ENCODE data around the gene INSR.

Gene INSR

DNA sequence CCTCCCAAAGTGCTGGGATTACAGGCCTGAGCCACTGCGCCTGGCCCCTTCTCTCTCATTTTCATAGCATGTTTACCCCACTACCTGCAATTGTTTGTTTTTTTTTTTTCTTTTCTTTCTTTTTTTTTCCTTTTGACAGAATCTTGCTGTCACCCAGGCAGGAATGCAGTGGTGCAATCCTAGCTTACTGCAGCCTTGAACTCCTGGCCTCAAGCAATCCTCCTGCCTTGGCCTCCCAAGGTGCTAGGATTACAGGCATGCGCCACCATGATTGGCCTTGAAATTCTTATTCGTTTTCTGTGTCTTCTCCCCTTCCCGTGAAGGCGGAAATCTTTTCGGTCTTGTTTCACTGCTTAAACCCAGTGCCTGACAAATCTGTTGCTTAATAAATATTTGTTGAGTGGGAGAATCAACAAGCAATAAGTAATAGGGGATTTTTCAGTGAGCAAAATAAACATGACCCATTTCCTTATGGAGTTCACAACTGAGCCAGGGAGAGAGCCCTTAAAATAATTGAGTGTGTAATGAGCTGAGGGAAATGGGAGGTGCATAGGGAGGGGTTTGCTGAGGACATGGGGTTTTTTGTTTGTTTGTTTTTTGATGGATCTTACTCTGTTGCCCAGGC lies 1.8 kb upstream of the INSR start:
- DNase-seq (ENCODE audit: low spot score) = no peak

DNA sequence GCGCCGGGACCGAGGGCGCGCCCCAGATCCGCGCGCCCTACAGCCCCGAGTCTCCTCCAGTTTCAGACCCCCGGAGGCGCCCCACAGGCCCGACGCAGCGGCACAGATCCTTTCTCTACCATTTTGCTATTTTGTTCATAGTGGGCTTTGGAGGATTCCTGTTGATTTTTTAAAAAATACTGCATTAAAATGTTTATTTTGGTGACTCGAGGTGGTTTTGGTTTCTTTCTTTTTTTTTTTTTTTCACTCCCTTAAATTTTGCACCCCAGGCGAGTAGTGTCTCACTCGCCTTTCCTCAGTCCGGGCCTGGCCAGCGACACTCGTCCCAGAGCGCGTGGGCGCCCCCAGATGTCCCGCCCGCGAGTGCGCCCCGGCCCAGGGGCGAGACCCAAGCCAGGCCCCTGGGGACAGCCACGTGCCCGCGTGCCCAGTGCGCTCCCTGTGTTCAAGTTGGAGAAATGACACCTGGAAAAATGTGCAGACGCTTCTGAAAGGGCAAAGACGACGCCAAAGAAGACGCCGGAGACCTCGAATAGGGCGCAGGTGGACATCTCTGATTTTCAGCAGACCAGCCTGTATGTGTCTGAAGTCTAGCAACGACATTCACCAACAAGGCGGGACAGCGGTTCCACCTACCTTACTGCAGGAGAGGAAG lies 471 bp upstream of the INSR start:
- peak; percentile 77 for DNase-seq (ENCODE audit: low spot score)

DNA sequence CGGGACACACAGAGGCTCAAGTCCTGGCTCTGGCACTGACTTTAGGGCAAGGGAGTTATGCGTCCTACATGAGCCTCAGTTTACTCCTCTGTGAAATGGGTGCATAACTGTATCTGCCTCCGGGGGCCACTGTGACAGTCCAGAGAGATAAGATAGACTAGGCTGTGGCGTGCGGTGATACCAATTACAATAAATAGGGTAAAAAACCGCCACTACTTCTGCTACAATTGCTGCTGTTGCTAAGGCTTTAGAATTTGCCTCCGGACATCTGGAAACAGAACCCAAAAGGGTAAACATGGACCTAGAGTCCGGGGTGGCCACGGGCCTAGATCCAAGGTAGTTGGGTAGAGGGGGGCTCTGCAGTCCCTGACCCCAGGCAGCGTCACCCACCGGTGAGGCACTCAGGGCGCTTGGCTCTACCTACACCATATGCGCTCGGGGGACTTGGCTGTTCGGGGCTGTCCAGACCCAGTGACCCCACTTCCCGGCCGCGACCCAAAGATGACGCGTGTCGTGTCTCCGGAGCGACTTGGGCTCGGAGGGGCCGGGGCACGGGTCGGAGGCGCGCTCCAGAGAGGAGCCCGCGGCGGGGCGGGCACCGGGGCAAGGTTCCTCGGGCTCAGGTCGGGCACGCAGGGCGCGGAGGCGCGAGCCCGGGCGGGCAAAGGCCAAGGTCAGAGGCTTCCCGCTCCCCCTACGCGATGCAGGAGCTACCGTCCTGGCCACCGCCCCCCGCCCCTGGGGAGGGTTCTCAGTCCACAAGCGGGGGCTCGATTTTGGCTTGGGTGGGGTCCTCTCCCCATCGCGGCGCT lies 1.1 kb downstream of the INSR start:
- DNase-seq (ENCODE audit: low spot score) = peak; percentile 38

DNA sequence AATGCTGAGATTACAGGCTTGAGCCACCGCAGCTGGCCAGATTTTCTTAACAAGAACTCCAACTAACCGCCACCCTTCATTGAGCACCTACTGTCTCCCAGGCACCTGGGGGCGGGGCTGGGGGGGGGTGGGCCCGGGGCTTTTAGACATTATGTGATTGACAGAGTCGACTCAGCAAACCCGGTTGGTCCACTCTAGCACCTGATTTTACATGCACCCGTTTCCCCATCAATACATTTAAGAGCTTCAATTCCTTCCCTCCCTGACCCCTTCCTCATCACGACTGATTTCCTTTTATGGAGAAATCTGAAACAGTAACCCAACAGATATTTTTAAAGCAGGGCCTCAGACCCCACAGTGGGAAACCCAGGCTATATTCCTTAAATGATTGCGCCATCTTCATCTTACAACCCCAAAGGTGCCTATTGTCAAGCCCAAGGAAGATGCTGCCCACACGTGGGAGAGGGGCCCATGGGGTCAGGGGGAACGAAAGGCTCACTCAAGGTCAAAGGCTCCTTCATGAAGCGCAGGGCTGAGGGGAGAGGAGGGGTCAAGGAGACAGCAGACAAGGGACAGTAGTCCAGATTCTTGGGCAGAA lies 1.8 kb downstream of the INSR start:
- no peak for DNase-seq (ENCODE audit: low spot score)

DNA sequence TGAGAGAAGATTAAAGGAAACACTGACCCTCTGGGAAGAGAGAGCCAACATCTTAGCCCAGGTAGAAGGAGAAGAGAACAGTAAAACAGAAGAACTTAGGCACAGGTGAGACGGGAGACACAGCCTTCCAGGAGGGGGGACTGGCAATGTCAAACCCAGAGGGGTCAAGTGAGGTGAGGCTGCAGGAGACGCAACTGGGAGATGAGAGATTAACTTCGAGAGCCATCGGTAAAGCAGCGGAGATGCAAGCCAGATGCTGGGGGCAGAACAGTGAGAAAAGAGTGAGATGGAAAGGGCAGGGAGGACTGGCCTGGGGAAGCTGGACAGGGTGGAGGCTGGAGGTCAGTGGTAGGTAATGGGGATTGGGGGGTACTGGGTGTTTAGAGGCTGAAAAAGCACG lies 5.2 kb downstream of the INSR start:
- no peak for DNase-seq (ENCODE audit: low spot score)

DNA sequence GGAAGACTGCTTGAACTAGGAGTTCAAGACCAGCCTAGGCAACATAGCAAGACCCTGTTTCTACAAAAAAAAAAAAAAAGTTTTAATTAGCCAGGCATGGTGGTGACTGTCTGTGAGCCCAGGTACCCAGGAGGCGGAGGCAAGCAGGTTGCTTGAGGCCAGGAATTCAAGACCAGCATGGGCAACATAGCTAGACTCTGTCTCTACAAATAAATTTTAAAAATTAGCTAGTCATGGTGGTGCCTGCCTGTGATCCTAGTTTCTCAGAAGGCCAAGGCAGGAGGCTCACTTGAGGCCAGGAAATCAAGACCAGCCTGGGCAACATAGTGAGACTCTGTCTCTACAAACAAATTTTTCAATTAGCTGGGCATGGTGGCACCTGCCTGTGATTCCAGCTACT lies 6.1 kb downstream of the INSR start:
- DNase-seq (ENCODE audit: low spot score) = no peak

DNA sequence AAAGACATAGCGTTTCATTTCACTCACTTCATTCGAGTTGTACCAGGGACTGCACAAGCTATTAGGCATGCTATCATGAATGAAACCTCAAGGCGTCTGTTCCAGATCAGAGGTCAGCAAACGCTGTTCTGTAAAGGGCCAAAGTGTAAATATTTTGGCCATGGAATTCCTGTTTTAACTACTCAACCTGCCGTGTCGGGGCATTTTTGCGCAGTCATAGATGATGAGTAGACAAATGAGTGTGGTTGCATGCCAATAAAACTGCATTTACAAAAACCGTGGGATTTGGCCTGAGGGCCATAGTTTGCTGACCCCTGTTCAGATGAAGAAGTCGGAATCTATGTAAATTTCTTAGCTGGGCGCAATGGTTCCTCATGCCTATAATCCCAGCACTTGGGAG lies 6.5 kb downstream of the INSR start:
- no peak for DNase-seq (ENCODE audit: low spot score)

DNA sequence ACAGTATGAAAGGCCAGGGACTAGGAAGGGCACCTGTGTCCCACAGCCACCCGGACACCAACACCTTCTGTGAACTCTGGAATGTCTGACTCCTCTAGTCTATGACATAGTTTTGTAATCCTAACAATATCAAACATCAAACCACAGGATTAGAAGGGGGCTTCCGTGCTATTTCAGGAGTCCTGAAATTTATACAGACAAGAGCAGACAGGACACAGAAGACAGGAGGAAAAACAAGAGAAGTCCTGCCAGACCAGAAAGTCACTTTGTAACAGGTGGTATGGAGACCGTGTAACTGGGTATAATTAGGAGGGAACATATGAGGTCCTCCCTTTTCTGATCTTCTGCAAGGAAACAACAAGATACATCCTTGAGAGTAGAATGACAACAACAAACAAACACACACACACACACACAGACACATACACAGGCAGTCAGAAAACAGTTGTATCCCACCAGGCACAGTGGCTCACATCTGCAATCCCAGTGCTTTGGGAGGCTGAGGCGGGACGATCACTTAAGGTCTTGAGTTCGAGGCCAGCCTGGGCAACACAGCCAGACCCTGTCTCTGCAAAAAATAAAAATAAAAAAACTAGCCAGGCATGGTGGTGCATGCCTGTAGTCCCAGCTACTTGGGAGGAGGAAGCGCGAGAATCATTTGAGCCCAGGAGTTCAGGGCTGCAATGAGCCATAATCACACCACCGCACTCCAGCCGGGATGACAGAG lies 13.1 kb downstream of the INSR start:
- DNase-seq (ENCODE audit: low spot score) = no peak

DNA sequence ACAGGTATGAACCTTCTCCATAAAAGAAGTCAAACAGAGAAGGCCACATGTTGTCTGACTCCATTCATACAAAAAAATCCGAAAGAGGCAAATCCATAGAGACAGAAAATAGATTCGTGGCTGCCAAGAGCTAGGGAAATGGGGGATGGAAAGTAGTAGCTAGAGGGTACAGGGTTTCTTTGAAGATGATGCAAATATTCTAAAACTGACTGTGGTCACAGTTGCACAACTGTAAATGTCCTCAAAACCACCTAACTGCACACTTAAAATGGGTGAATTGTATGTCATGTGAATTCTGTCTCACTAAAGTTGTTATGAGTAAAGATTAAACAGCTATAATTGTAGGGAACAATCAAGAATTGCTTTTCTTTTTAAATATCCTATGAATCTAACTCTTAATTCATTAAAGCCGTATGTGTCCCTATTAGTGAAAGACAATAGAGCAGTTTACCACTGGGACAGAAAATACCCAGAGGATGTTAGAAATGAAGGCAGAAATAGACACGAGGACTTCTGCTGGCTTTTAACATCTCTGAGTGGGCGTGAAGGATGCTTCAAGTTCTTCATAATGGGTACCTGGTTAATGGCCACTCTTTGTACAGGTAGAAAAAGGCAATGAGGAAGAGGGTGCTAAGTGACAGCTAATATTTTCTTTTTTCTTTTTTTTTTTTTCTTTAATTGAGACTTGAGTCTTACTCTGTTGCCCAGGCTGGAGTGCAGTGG lies 21.2 kb downstream of the INSR start:
- no peak for DNase-seq (ENCODE audit: low spot score)

DNA sequence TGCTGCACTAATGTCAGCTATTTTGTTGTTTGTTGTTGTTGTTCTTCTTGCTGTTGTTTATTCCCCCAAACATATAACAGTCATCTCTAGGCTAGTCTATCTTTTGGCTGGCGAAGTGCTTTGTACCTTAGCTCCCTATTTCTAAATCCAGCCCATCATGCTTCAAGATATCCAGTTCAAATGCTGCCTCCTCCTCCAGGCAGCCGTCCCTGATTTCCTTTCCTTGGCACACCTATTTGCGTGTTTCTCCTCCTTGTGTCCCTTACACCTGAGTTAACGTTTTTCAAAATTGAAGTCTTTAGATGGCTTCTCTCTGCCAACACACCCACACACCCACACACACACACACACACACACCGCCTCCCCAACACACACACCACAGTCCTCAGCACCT lies 25.5 kb downstream of the INSR start:
- DNase-seq (ENCODE audit: low spot score) = no peak

DNA sequence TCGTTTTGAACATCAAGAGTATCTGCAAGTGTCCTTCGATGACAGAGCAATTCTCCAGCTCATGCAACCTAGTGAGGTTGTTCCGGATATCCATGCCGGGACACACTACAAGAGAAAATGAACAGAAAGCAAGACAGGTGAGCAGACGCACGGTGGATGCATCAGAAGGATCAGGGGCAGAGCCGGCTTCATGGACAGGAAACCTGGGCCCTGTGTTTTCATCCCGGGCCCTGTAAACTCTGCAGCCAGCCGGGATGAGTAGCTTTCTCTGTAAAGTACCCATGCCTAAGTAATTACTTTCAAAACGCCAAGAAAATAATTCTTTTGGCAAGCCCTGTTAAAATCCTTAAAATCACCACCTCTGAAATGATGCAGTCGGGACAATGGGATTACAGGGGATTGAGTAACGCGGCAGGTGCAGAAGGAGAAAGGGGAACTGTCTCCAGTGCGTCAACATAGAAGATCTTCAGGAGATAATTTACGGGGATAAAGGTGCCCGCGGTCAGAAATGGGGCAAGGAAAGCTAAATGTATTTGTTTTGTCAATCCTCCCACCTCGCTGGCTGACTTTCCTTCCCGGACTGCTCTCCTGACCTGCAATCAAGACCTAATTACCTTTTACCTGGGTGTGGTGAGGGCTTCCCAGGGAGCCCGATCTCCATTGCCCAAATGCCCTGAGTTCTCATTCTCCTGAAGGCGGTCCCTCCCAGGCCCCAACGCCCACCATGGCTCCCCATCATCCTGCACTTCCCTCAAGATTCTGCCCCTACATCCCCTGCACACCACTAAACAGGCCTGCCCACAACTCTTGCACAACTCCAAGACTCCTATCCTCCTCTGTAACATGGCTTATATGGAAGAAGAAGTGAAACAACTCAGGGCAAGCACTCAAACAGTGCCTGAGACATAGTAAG lies 26.2 kb downstream of the INSR start:
- no peak for DNase-seq (ENCODE audit: low spot score)

DNA sequence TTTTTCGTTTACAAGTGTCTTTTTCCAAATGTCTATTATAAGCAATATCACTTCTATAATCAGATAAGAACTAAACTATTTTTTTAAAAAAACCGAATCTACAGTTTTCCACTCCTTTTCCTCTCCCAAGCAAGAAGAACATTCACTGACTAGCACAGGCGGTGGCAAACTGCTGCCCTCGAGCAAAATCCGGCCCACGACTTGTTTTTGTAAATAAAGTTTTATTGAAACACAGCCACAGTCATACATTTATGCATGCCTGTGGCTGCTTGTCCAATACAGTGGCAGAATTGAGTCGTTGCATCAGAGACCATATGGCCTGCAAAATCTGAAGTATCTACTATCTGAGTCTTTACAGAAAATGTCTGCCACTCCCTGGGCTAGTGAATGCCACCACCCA lies 27.4 kb downstream of the INSR start:
- DNase-seq (ENCODE audit: low spot score) = peak; percentile 9

DNA sequence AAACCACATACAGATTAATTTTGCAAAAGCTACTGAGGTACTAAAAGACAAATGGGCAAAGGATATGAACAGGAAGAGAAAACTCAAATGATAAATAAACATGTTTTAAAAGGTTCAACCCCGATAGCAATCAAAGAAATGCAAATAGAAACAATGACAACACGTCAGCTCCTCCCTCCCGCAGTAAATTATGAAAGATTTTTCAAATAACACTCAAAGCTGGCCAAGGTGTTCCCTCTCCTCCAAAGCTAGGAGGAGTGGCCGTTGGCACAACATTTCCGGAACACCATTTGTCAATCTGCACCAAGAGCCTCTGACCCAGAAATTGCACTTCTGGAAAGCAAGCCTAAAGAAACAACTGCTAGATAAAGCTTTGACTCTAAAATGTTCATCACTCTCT lies 28.3 kb downstream of the INSR start:
- no peak for DNase-seq (ENCODE audit: low spot score)

DNA sequence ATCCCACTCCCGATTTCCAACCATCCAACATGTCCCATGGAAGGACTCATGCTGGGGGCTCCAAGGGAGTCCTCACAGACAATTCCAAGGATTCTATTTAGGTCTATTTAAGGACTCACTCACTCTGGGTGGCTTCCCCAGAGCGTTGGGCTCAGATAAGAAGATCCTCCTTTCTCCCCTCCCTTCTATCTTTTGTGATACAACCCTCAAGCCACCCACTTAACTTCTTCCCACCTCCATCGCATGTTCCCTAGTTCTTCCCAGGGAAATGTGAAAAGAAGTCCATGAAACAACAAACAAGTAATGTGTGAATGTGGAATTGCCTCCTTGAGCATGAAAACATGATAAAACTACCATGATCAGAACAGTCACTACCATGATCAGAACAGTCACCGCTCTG lies 29.4 kb downstream of the INSR start:
- DNase-seq (ENCODE audit: low spot score) = no peak

DNA sequence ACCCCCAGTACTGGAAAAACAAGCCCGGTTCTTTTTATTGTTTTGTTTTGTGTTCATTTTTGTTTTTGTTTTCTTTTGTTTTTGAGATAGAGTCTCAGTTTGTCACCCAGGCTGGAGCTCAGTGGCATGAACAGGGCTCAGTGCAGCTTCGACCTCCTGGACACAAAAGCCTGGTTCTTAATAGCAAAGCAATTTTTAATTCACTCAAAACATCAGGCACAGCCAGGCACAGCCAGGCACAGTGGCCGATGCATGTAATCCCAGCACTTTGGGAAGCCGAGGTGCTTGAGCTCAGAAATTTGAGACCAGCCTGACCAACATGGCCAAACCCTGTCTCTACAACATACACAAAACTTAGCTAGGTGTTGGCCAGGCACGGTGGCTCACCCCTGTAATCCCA lies 30.7 kb downstream of the INSR start:
- DNase-seq (ENCODE audit: low spot score) = no peak

DNA sequence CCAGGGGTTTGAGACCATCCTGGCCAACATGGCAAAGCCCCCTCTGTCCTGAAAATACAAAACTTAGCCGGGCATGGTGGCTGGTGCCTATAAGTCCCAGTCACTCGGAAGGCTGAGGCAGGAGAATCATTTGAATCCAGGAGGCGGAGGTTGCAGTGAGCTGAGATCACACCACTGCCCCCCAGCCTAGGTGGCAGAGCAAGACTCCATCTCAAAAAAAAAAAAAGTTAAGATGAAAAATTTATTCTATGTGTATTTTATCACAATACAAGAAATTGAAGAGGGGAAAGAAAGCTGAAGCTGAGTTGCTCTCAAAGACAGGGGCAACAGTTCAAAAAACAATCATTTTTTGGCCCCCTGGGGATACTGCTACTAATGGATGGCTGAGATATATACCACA lies 31.1 kb downstream of the INSR start:
- no peak for DNase-seq (ENCODE audit: low spot score)

DNA sequence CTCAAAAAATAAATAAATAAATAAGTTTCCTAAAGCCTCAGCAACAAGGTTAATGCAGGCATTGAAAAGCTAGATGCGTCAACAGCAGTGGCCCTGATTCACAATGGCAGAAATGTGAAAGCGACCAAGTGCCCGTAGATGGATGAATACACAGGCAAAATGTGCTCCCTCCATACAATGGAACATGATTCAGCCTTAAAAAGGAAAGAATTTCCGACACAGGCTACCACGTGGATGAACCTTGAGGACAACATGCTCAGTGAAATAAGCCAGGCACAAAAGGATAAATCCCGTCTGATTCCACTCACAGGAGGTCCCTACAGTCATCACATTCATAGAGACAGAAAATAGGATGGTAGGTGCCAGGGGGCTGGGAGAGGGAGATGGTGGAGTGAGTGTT lies 31.7 kb downstream of the INSR start:
- DNase-seq (ENCODE audit: low spot score) = no peak

DNA sequence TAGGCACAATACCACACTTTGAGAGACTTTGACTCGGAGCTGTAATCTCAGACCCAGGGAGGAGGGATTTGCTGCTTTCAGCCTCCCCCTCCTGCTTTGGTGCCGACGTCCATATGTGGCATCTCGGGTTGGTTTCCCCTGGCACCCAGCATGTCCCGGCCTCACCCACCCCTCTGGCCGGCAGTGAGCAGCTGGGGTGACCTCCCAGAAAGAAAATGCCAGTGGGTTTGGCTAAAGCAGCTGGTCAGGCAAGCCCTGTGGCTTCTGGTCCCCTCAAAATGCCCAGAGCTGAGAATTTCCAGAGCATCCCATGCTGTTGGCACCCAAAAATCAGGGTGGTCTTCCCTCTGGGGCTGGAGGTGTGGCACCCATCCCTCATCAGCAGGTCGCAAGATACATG lies 34.1 kb downstream of the INSR start:
- DNase-seq (ENCODE audit: low spot score) = no peak

DNA sequence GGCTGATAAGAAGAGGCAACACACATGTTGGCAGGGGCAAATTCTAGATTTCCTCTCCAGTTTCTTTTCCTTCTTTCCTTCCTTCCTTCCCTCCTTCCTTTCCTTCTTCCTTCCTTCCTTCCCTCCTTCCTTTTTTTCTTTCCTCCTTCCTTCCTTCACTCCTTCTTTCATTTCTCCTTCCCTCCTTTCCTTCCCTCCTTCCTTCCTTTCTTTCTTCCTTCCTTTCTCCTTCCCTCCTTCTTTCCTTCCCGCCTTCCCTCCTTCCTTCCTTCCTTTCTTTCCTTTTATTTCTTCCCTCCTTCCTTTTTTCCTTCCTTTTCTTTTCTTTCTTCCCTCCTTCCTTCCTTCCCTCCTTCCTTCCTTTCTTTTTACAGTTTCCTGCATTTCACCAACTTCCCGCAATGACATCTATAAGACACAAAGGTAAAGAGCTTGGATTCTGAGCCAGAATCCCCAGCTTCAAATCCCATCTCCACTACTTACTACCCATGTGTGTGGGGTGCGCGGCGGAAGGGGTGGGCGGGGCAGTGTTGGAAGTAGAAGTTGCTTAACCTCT lies 35.3 kb downstream of the INSR start:
- no peak for DNase-seq (ENCODE audit: low spot score)
